Astrocyte (in vitro differentiated cells and primary cell): Measurements from ENCODE around the gene HLA-DPA1. TPM values are rescaled to one million over a fixed set of nuclear protein-coding genes. Genes with fewer than 3 reads are reported as not detected.

ENCODE experiments used
- DNase-seq: peaks from one replicate; pipeline ENCODE4 v3.0.0-alpha.2; 2010; ENCODE audit warnings: low read depth
- FAIRE-seq: peaks from 2 replicates; lab custom pipeline; 2011; peaks lifted over from hg19 to GRCh38; lab: Jason Lieb, UNC
- H2AFZ ChIP-seq: 2 replicates; pipeline ENCODE4 v1.6.0; 2012; ENCODE audit warnings: low read depth, low read length, inconsistent platforms
- H3K27ac ChIP-seq: 2 replicates; pipeline ENCODE4 v1.5.1; 2011; ENCODE audit warnings: low read depth, low read length, inconsistent platforms
- H3K27me3 ChIP-seq: 2 replicates; pipeline ENCODE4 v1.6.0; 2011; ENCODE audit warnings: low read length, inconsistent platforms; ENCODE audit not compliant: insufficient read depth
- H3K36me3 ChIP-seq: 2 replicates; pipeline ENCODE4 v1.5.1; 2011; ENCODE audit warnings: low read length, inconsistent platforms; ENCODE audit not compliant: insufficient read depth
- H3K4me1 ChIP-seq: 2 replicates; pipeline ENCODE4 v1.5.1; 2011; ENCODE audit warnings: low read length, inconsistent platforms; ENCODE audit not compliant: insufficient read depth
- H3K4me2 ChIP-seq: 2 replicates; pipeline ENCODE4 v1.6.0; 2012; ENCODE audit warnings: low read length, inconsistent platforms
- H3K4me3 ChIP-seq: 2 replicates; pipeline ENCODE4 v1.5.1; 2011; ENCODE audit warnings: low read depth, mild to moderate bottlenecking, low read length, inconsistent platforms; ENCODE audit not compliant: insufficient read depth
- H3K79me2 ChIP-seq: 2 replicates; pipeline ENCODE4 v1.6.0; 2012; ENCODE audit warnings: mild to moderate bottlenecking, low read length, inconsistent platforms; ENCODE audit not compliant: insufficient read depth
- H3K9ac ChIP-seq: 2 replicates; pipeline ENCODE4 v1.6.0; 2012; ENCODE audit warnings: mild to moderate bottlenecking, low read length, inconsistent platforms
- H3K9me3 ChIP-seq: 2 replicates; pipeline ENCODE4 v1.5.1; 2012; ENCODE audit warnings: low read depth, mild to moderate bottlenecking, low read length, inconsistent platforms; ENCODE audit not compliant: insufficient read depth
- H4K20me1 ChIP-seq: 2 replicates; pipeline ENCODE4 v1.6.0; 2012; ENCODE audit warnings: low read length, inconsistent platforms; ENCODE audit not compliant: insufficient read depth
- H3K27ac Mint-ChIP-seq: one replicate; pipeline ENCODE4 v1.8.0; 2021; ENCODE audit warnings: mild to moderate bottlenecking, mixed read lengths; ENCODE audit not compliant: unreplicated experiment
- H3K27me3 Mint-ChIP-seq: one replicate; pipeline ENCODE4 v1.8.0; 2021; ENCODE audit warnings: low read depth, mixed read lengths; ENCODE audit not compliant: unreplicated experiment
- H3K36me3 Mint-ChIP-seq: one replicate; pipeline ENCODE4 v1.8.0; 2021; ENCODE audit warnings: low read depth, mixed read lengths; ENCODE audit not compliant: unreplicated experiment
- H3K4me1 Mint-ChIP-seq: one replicate; pipeline ENCODE4 v1.8.0; 2021; ENCODE audit warnings: low read depth, mixed read lengths; ENCODE audit not compliant: unreplicated experiment
- H3K4me3 Mint-ChIP-seq: one replicate; pipeline ENCODE4 v1.8.0; 2021; ENCODE audit warnings: mild to moderate bottlenecking, moderate library complexity, mixed read lengths; ENCODE audit not compliant: unreplicated experiment
- H3K9me3 Mint-ChIP-seq: one replicate; pipeline ENCODE4 v1.8.0; 2021; ENCODE audit warnings: mild to moderate bottlenecking, mixed read lengths; ENCODE audit not compliant: unreplicated experiment
- EZH2 ChIP-seq: IDR thresholded peaks from 2 replicates; pipeline ENCODE4 v1.6.1; 2012; ENCODE audit warnings: mild to moderate bottlenecking, low read length, inconsistent platforms; ENCODE audit not compliant: insufficient read depth
- total RNA-seq: library from RNA; stranded (reverse); gene quantifications from 2 replicates; pipeline ENCODE4 v1.2.1, GENCODE V29; 2021
- TF ChIP-seq, protein P1 (sequence below): IDR thresholded peaks from 2 replicates; pipeline ENCODE4 v1.5.1; 2011; ENCODE audit warnings: low read depth, mild to moderate bottlenecking, inconsistent platforms, low read length, moderate library complexity; ENCODE audit not compliant: insufficient read depth

The HLA-DPA1 gene
- total RNA-seq, 1 donor from 2014 or later, result 1.7 TPM

DNA sequence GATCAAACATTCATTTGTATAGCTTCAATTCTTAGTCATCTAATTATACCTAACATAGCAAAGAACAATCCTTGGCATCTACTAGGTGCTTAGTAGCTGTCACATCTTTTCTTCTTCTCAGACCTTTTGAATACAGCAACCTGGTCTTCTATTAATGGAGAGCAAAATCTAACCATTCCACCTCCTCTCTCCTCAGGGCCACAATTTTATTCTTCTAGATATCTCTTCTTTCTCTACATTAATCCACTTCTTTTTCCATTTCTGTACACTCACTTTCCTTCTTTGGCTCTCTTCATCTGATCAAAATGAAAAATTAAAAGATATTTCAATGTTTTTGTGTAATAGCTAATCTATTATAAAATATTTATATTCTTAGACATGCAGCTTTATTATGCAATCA is 55.0 kb downstream of the HLA-DPA1 start:
- DNase-seq (no peak), FAIRE-seq (no peak)
- no peak overlapping the region for H3K27ac Mint-ChIP-seq
- H3K4me3 ChIP-seq, result no peak overlapping the region
- H3K4me1 ChIP-seq, result no peaks in the 10 kb centered on the region
- H3K9ac ChIP-seq, result no peak overlapping the region
- H3K4me3 Mint-ChIP-seq, result no peak overlapping the region
- no peaks in the 10 kb centered on the region for H3K36me3 ChIP-seq
- peaks cover 5% of the 10 kb centered on the region for H3K4me1 Mint-ChIP-seq
- H2AFZ ChIP-seq, result no peak overlapping the region
- H3K9me3 Mint-ChIP-seq, result no peaks in the 10 kb centered on the region
- no peaks in the 10 kb centered on the region for H3K79me2 ChIP-seq
- peaks cover 2% of the 10 kb centered on the region for H3K36me3 Mint-ChIP-seq
- no peaks in the 10 kb centered on the region for H3K9me3 ChIP-seq
- peaks cover 12% of the 10 kb centered on the region for H3K27me3 Mint-ChIP-seq
- no peaks in the 10 kb centered on the region for H4K20me1 ChIP-seq
- peaks cover 35% of the 10 kb centered on the region for H3K27me3 ChIP-seq
- TF ChIP-seq EZH2, result no peak
- TF ChIP-seq, protein P1, sequence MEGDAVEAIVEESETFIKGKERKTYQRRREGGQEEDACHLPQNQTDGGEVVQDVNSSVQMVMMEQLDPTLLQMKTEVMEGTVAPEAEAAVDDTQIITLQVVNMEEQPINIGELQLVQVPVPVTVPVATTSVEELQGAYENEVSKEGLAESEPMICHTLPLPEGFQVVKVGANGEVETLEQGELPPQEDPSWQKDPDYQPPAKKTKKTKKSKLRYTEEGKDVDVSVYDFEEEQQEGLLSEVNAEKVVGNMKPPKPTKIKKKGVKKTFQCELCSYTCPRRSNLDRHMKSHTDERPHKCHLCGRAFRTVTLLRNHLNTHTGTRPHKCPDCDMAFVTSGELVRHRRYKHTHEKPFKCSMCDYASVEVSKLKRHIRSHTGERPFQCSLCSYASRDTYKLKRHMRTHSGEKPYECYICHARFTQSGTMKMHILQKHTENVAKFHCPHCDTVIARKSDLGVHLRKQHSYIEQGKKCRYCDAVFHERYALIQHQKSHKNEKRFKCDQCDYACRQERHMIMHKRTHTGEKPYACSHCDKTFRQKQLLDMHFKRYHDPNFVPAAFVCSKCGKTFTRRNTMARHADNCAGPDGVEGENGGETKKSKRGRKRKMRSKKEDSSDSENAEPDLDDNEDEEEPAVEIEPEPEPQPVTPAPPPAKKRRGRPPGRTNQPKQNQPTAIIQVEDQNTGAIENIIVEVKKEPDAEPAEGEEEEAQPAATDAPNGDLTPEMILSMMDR, result no peak
- no peak overlapping the region for H3K4me2 ChIP-seq
- no peak overlapping the region for H3K27ac ChIP-seq

GRCh38 chr6:33017694-33018353 is 55.6 kb downstream of the HLA-DPA1 start:
- Mint-ChIP-seq H3K36me3 (no peaks in the 10 kb centered on the region), H3K9me3 (no peaks in the 10 kb centered on the region), H3K27ac (no peak overlapping the region), H3K27me3 (peaks cover 12% of the 10 kb centered on the region), H3K4me3 (no peak overlapping the region), H3K4me1 (peaks cover 5% of the 10 kb centered on the region)
- H3K27ac ChIP-seq, result no peak overlapping the region
- H3K36me3 ChIP-seq, result no peaks in the 10 kb centered on the region
- H3K27me3 ChIP-seq, result peaks cover 36% of the 10 kb centered on the region
- H4K20me1 ChIP-seq, result no peaks in the 10 kb centered on the region
- no peak overlapping the region for H3K9ac ChIP-seq
- no peak overlapping the region for H3K4me2 ChIP-seq
- DNase-seq (no peak), FAIRE-seq (no peak)
- TF ChIP-seq, protein P1, result no peak
- no peak overlapping the region for H3K4me3 ChIP-seq
- no peaks in the 10 kb centered on the region for H3K79me2 ChIP-seq
- no peaks in the 10 kb centered on the region for H3K4me1 ChIP-seq
- H2AFZ ChIP-seq, result no peak overlapping the region
- no peaks in the 10 kb centered on the region for H3K9me3 ChIP-seq

- TF ChIP-seq EZH2, result no peak
- TF ChIP-seq, protein P1, result no peak
- Histone ChIP-seq H3K36me3 (no peaks in the 10 kb centered on the region), H2AFZ (no peak overlapping the region), H3K27ac (no peak overlapping the region), H3K4me2 (no peak overlapping the region), H3K9me3 (no peaks in the 10 kb centered on the region), H3K27me3 (peaks cover 37% of the 10 kb centered on the region), H3K4me1 (no peaks in the 10 kb centered on the region), H4K20me1 (no peaks in the 10 kb centered on the region), H3K4me3 (no peak overlapping the region), H3K9ac (no peak overlapping the region), H3K79me2 (no peaks in the 10 kb centered on the region)
- Mint-ChIP-seq H3K4me1 (peaks cover 5% of the 10 kb centered on the region), H3K27me3 (peaks cover 12% of the 10 kb centered on the region), H3K36me3 (no peaks in the 10 kb centered on the region), H3K27ac (no peak overlapping the region), H3K4me3 (no peak overlapping the region), H3K9me3 (no peaks in the 10 kb centered on the region)
- no peak for DNase-seq
- no peak for FAIRE-seq
Observed at GRCh38 chr6:33017018-33017417, 56.4 kb downstream of the HLA-DPA1 start.
